Panc1 (cell line): ENCODE data around the gene MAGI1. TPM values are rescaled to one million over a fixed set of nuclear protein-coding genes. Genes with fewer than 3 reads are reported as not detected.

Source experiments
- ATAC-seq: fragments of 200-7000 bp; cut with Tn5 transposase; 2 replicates; pipeline ENCODE4 v1.9.1; 2020; ENCODE audit warnings: mild to moderate bottlenecking, moderate library complexity
- BruUV-seq: library from RNA; stranded (reverse); fragments of 400-500 nt; replicated peaks from 2 replicates; lab custom pipeline; 2021; lab: Mats Ljungman, UMichigan
- CTCF ChIA-PET: fragments of 300-600 bp; sonication (Branson Sonifier 250); formaldehyde crosslinking; loops from one replicate; lab custom pipeline; 2022; ENCODE audit warnings: antibody characterized with exemption; lab: Charles Lee
- POLR2A ChIA-PET: fragments of 300-600 bp; sonication (Branson Sonifier 250); formaldehyde crosslinking; loops from one replicate; lab custom pipeline; 2022; ENCODE audit warnings: antibody characterized with exemption; lab: Charles Lee
- DNase-seq: peaks from one replicate; pipeline ENCODE4 v3.0.0-alpha.2; 2010; ENCODE audit warnings: low read depth, low spot score
- H3K27ac ChIP-seq: 2 replicates; pipeline ENCODE4 v1.5.1; 2011; ENCODE audit warnings: mild to moderate bottlenecking, low read length, inconsistent platforms
- H3K27me3 ChIP-seq: fragments of 200-500 bp; sonication (Bioruptor generic); 2 replicates; pipeline ENCODE4 v1.6.0; 2014; ENCODE audit warnings: low read length, inconsistent platforms; ENCODE audit not compliant: control insufficient read depth, insufficient read depth
- H3K36me3 ChIP-seq: fragments of 200-500 bp; sonication (Bioruptor generic); 2 replicates; pipeline ENCODE4 v1.5.1; 2014; ENCODE audit warnings: inconsistent platforms, mild to moderate bottlenecking, low read length, moderate library complexity; ENCODE audit not compliant: control insufficient read depth, insufficient read depth
- H3K4me1 ChIP-seq: 2 replicates; pipeline ENCODE4 v1.5.1; 2011; ENCODE audit warnings: inconsistent platforms, mild to moderate bottlenecking, low read length, moderate library complexity; ENCODE audit not compliant: control insufficient read depth, insufficient read depth
- H3K4me3 ChIP-seq, 2 experiments: 2 replicates each; pipeline ENCODE4 v1.5.1; 2011 to 2012; ENCODE audit warnings: low read depth in 2 of 2, low read length in 2 of 2, mild to moderate bottlenecking in 2 of 2, inconsistent platforms in 1 of 2, moderate library complexity in 1 of 2
- H3K9me3 ChIP-seq: fragments of 200-500 bp; sonication (Bioruptor generic); 2 replicates; pipeline ENCODE4 v1.5.1; 2014; ENCODE audit warnings: low read depth, mild to moderate bottlenecking, inconsistent platforms, low read length, moderate library complexity; ENCODE audit not compliant: control insufficient read depth, insufficient read depth
- CTCF ChIP-seq: fragments of 450-650 bp; IDR thresholded peaks from 2 replicates; pipeline ENCODE4 v1.5.1; 2017; ENCODE audit warnings: mild to moderate bottlenecking
- POLR2AphosphoS5 ChIP-seq: IDR thresholded peaks from 2 replicates; pipeline ENCODE4 v1.6.1; 2012; ENCODE audit warnings: mild to moderate bottlenecking, low read depth, low read length, moderate library complexity
- REST ChIP-seq, 2 experiments: IDR thresholded peaks; 2 replicates each; pipeline ENCODE4 v1.6.1; 2011 to 2012; ENCODE audit warnings: low read depth in 2 of 2, control low read depth in 1 of 2, low read length in 1 of 2, mild to moderate bottlenecking in 1 of 2, moderate library complexity in 1 of 2; ENCODE audit not compliant: insufficient read depth in 1 of 2
- SIN3A ChIP-seq: IDR thresholded peaks from 2 replicates; pipeline ENCODE4 v1.6.1; 2012; ENCODE audit warnings: low read depth, mild to moderate bottlenecking, low read length, moderate library complexity, borderline replicate concordance; ENCODE audit not compliant: insufficient read depth
- TCF7L2 ChIP-seq: IDR thresholded peaks from 2 replicates; pipeline ENCODE4 v1.6.1; 2011; ENCODE audit warnings: mild to moderate bottlenecking, low read depth, low read length, inconsistent platforms
- in situ Hi-C: cut with HindIII; loops from 2 replicates; pipeline ENCODE4 v1.10.0; 2016; ENCODE audit warnings: low sequenced_read_pairs, low pct_unique_long_range_greater_than_20kb
- intact Hi-C: fragments of 100-400 bp; cut with micrococcal nuclease; formaldehyde crosslinking; loops from one replicate; pipeline ENCODE4 v1.10.0; 2022; ENCODE audit not compliant: unreplicated experiment
- total RNA-seq: library from RNA; stranded (reverse); gene quantifications from one replicate; pipeline ENCODE4 v1.2.1, GENCODE V29; 2021; ENCODE audit not compliant: unreplicated experiment

MAGI1 gene
- total RNA-seq, 1 experiment from 2014 or later, result 9.5 TPM

- no peak overlapping the region for H3K27ac ChIP-seq
- CTCF ChIA-PET, result no interaction called here
- H3K4me3 ChIP-seq, result no peak overlapping the region
- H3K36me3 ChIP-seq, result no peaks in the 10 kb centered on the region
- BruUV-seq, result no TSS peak
- TF ChIP-seq TCF7L2 (no peak), POLR2AphosphoS5 (no peak), SIN3A (no peak), CTCF (no peak), REST (IDR thresholded peaks at IDR 0.05; ENCODE audit: insufficient read depth in 1 of 2, low read depth in 2 of 2, low read length in 1 of 2) (no peak)
- POLR2A ChIA-PET, result no interaction called here
- intact Hi-C loops (no loop called here), in situ Hi-C loops (no loop called here)
- no peaks in the 10 kb centered on the region for H3K4me1 ChIP-seq
- no peaks in the 10 kb centered on the region for H3K27me3 ChIP-seq
- DNase-seq, result no peak
- no peaks in the 10 kb centered on the region for H3K9me3 ChIP-seq
- ATAC-seq, result no peak
Observed at GRCh38 chr3:65485826-65486469, 552.8 kb downstream of the MAGI1 start.

- in situ Hi-C loops (no loop called here), intact Hi-C loops (no loop called here)
- Histone ChIP-seq H3K27ac (no peak overlapping the region), H3K4me3 (no peak overlapping the region), H3K4me1 (no peaks in the 10 kb centered on the region), H3K27me3 (no peaks in the 10 kb centered on the region), H3K9me3 (no peaks in the 10 kb centered on the region), H3K36me3 (no peaks in the 10 kb centered on the region)
- no peak for DNase-seq
- no TSS peak for BruUV-seq
- CTCF ChIA-PET, result no interaction called here
- no peak for ATAC-seq
- POLR2A ChIA-PET, result no interaction called here
- no peak for TF ChIP-seq CTCF
- TF ChIP-seq TCF7L2, result no peak
- no peak for TF ChIP-seq SIN3A
- no peak for TF ChIP-seq REST (IDR thresholded peaks at IDR 0.05; ENCODE audit: insufficient read depth in 1 of 2, low read depth in 2 of 2, low read length in 1 of 2)
- TF ChIP-seq POLR2AphosphoS5, result no peak
Observed at GRCh38 chr3:65484964-65485363, 553.8 kb downstream of the MAGI1 start.
